Naive thymus-derived CD4-positive, alpha-beta T cell (primary cell): ENCODE results near the gene CCDC170. TPM values are rescaled to one million over a fixed set of nuclear protein-coding genes. Genes with fewer than 3 reads are reported as not detected.
"Not testable (repeated sequence)": the region's sequence is repeated elsewhere in the genome, so short reads cannot be mapped to it uniquely, and the experiment has no call there.

Experiments used
- ATAC-seq: fragments of 150-1000 bp; cut with Tn5 transposase; 2 replicates; pipeline ENCODE4 v1.10.0; 2021; ENCODE audit warnings: mild to moderate bottlenecking, moderate library complexity
- CTCF ChIA-PET: fragments of 350-600 bp; sonication (Branson Sonifier 250); formaldehyde crosslinking; loops from one replicate; lab custom pipeline; 2021; ENCODE audit warnings: antibody characterized with exemption; lab: Charles Lee
- POLR2A ChIA-PET: fragments of 350-600 bp; sonication (Branson Sonifier 250); formaldehyde crosslinking; loops from one replicate; lab custom pipeline; 2021; ENCODE audit warnings: antibody characterized with exemption, inconsistent platforms; lab: Charles Lee
- DNase-seq, 9 donors: peaks; one replicate each; pipeline versions ENCODE4 v3.0.0 to v3.0.0-alpha.2; 2020 to 2022; ENCODE audit warnings: mixed read lengths in 1 of 9
- H3K27ac ChIP-seq: one replicate; pipeline ENCODE4 v1.7.0; 2013; ENCODE audit warnings: mild to moderate bottlenecking, low read depth, low read length, moderate library complexity
- H3K27me3 ChIP-seq, 2 donors: one replicate each; pipeline ENCODE4 v1.7.0; 2013; ENCODE audit warnings: low read length in 2 of 2, mild to moderate bottlenecking in 2 of 2, moderate library complexity in 2 of 2; ENCODE audit not compliant: control insufficient read depth in 2 of 2, insufficient read depth in 2 of 2
- H3K36me3 ChIP-seq, 3 experiments: 1 replicate in 2 of 3; 2 replicates in 1 of 3; pipeline ENCODE4 v1.7.0; 2013; ENCODE audit warnings: low read length in 3 of 3, mild to moderate bottlenecking in 3 of 3, moderate library complexity in 1 of 3; ENCODE audit not compliant: insufficient read depth in 3 of 3, control insufficient read depth in 2 of 3
- H3K4me1 ChIP-seq, 2 donors: one replicate each; pipeline ENCODE4 v1.7.0; 2013; ENCODE audit warnings: low read length in 2 of 2, mild to moderate bottlenecking in 2 of 2, moderate library complexity in 1 of 2; ENCODE audit not compliant: control insufficient read depth in 2 of 2, insufficient read depth in 2 of 2
- H3K4me3 ChIP-seq: 2 replicates; pipeline ENCODE4 v1.7.0; 2013; ENCODE audit warnings: mild to moderate bottlenecking, low read length
- H3K9me3 ChIP-seq, 3 experiments: 1 replicate in 2 of 3; 2 replicates in 1 of 3; pipeline ENCODE4 v1.7.0; 2013; ENCODE audit warnings: low read length in 3 of 3; ENCODE audit not compliant: control insufficient read depth in 2 of 3
- H3K27ac Mint-ChIP-seq, 9 donors: one replicate each; pipeline ENCODE4 v1.8.0; 2020 to 2022; ENCODE audit warnings: mixed read lengths in 9 of 9, mild to moderate bottlenecking in 8 of 9, moderate library complexity in 5 of 9, inconsistent platforms in 2 of 9
- H3K27me3 Mint-ChIP-seq, 5 donors: one replicate each; pipeline ENCODE4 v1.8.0; 2021 to 2022; ENCODE audit warnings: mixed read lengths in 5 of 5, mild to moderate bottlenecking in 1 of 5
- H3K36me3 Mint-ChIP-seq, 5 donors: one replicate each; pipeline ENCODE4 v1.8.0; 2020 to 2022; ENCODE audit warnings: mixed read lengths in 5 of 5, mild to moderate bottlenecking in 3 of 5, inconsistent platforms in 1 of 5
- H3K4me1 Mint-ChIP-seq, 7 donors: one replicate each; pipeline ENCODE4 v1.8.0; 2020 to 2022; ENCODE audit warnings: mixed read lengths in 7 of 7, mild to moderate bottlenecking in 3 of 7, inconsistent platforms in 1 of 7
- H3K4me3 Mint-ChIP-seq, 10 donors: one replicate each; pipeline ENCODE4 v1.8.0; 2020 to 2022; ENCODE audit warnings: mild to moderate bottlenecking in 10 of 10, mixed read lengths in 10 of 10, moderate library complexity in 6 of 10, inconsistent platforms in 2 of 10
- H3K9me3 Mint-ChIP-seq, 11 donors: one replicate each; pipeline ENCODE4 v1.8.0; 2020 to 2022; ENCODE audit warnings: mixed read lengths in 11 of 11, mild to moderate bottlenecking in 4 of 11, inconsistent platforms in 1 of 11, moderate library complexity in 1 of 11
- intact Hi-C, 2 donors: fragments of 100-400 bp; cut with micrococcal nuclease; formaldehyde crosslinking; loops; one replicate each; pipeline ENCODE4 v1.15.1; 2023
- polyA plus RNA-seq, 2 donors: library from polyadenylated mRNA; unstranded; fragments of 300-500 nt; fragmentation: Illumina TruSeq; gene quantifications; one replicate each; pipeline ENCODE4 v1.2.3, GENCODE V29; 2021
- total RNA-seq, 6 experiments: library from RNA in 5 of 6; stranded (reverse) in 5 of 6; gene quantifications; 1 replicate in 5 of 6; 2 replicates in 1 of 6; pipeline ENCODE4 v1.2.3 and lab custom pipeline; 2021 to 2026

Gene CCDC170, protein sequence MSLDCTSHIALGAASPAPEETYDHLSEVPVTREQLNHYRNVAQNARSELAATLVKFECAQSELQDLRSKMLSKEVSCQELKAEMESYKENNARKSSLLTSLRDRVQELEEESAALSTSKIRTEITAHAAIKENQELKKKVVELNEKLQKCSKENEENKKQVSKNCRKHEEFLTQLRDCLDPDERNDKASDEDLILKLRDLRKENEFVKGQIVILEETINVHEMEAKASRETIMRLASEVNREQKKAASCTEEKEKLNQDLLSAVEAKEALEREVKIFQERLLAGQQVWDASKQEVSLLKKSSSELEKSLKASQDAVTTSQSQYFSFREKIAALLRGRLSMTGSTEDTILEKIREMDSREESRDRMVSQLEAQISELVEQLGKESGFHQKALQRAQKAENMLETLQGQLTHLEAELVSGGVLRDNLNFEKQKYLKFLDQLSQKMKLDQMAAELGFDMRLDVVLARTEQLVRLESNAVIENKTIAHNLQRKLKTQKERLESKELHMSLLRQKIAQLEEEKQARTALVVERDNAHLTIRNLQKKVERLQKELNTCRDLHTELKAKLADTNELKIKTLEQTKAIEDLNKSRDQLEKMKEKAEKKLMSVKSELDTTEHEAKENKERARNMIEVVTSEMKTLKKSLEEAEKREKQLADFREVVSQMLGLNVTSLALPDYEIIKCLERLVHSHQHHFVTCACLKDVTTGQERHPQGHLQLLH
- total RNA-seq (under 1 TPM in 2 of 5 experiments, not detected in 3; 0.56 TPM), polyA plus RNA-seq (not detected), total RNA-seq (lab: John Stamatoyannopoulos, UW) (not detected)

DNA sequence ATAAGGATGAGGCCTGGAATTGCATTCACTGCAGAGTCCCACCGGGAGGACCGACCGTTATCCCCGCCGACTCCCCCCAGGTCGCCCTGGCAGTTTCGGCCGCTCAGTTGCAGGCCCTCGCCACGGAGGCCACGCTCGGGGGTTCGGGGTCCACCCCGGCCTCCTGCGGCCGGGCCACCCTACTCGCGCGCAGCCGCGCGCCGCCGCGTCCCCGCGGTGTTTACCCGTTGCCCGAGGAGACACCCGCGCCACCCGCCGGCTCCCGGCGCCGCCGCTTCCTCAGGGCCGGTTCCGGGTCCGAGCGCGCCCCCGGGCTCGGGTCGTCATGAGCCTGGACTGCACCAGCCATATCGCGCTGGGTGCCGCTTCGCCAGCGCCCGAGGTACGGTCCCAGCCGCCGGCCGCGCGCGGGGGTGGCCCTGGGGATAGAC, at the start of gene CCDC170:
Gene CCDC170 (plus strand): TSS at position 214 of the 431 bp plus-strand sequence. CDS start 112 bp downstream, at position 326.
- DNase-seq = peak in 1 of 9 donors; percentile 31

DNA sequence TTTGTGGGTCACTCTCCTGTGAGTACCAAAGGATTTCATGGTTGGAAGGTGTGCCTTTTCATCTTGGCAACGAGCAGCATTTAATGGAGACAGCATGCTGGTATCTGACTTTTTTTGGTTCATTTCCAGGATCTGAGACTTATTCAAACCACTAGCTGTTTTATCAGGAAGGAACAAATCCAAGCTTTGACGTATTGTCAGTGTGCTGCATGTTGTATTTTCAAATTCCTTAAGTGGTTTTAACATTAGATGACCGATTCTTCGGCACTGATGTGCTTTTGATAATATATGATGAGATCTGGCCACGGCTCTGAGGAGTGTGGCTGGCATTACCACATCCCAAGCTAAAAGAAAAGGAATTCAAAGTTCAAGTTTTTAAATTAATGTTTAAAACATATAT, 48.3 kb upstream of the CCDC170 start:
- no peak for DNase-seq
- Mint-ChIP-seq H3K27me3 (no peaks in the 10 kb centered on the region), H3K4me3 (no peak overlapping the region), H3K36me3 (peaks cover 0 to 19% (median 6%) of the 10 kb centered on the region in 5 donors), H3K9me3 (no peaks in the 10 kb centered on the region), H3K27ac (no peak overlapping the region), H3K4me1 (peaks cover 19 to 70% (median 48%) of the 10 kb centered on the region in 7 donors)
- peaks cover 6 to 8% of the 10 kb centered on the region in 2 donors for H3K4me1 ChIP-seq
- CTCF ChIA-PET = interaction anchor here (0.8 kb wide), 2 partner anchors 9 to 28 kb away, joined by 3 read pairs; no protein-coding TSS in a partner anchor
- no peak overlapping the region for H3K27ac ChIP-seq
- POLR2A ChIA-PET = interaction anchor here (0.6 kb wide), 1 partner anchor 56 kb away, joined by 3 read pairs; no protein-coding TSS in a partner anchor
- intact Hi-C loops = loop anchor here in 1 of 2 donors (10.0 kb wide), 1 partner anchor 679 kb away; no protein-coding TSS in a partner anchor
- no peak overlapping the region for H3K4me3 ChIP-seq
- H3K9me3 ChIP-seq = no peaks in the 10 kb centered on the region
- no peaks in the 10 kb centered on the region for H3K27me3 ChIP-seq
- ATAC-seq = no peak
- peaks cover 0 to 4% (median 0%) of the 10 kb centered on the region in 3 experiments for H3K36me3 ChIP-seq

More for the DNA sequence above, at the start of gene CCDC170:
- peaks cover 0 to 5% (median 0%) of the 10 kb centered on the region in 5 donors for H3K36me3 Mint-ChIP-seq
- H3K4me3 Mint-ChIP-seq = peak within 1 kb of the TSS; percentile 42 to 78 (median 68)
- Histone ChIP-seq H3K27ac (no peak within 1 kb of the TSS), H3K4me3 (no peak within 1 kb of the TSS), H3K4me1 (no peaks in the 10 kb centered on the region), H3K9me3 (no peaks in the 10 kb centered on the region), H3K36me3 (no peaks in the 10 kb centered on the region), H3K27me3 (peaks cover 4 to 20% of the 10 kb centered on the region in 2 donors)
- intact Hi-C loops = no loop called here
- H3K27me3 Mint-ChIP-seq = peaks cover 40 to 75% (median 50%) of the 10 kb centered on the region in 5 donors
- H3K9me3 Mint-ChIP-seq = no peaks in the 10 kb centered on the region
- ChIA-PET POLR2A (no interaction called here), CTCF (no interaction called here)
- H3K27ac Mint-ChIP-seq = peak within 1 kb of the TSS in 1 of 9 donors; percentile 38
- peak; percentile 67 for ATAC-seq
- H3K4me1 Mint-ChIP-seq = peaks cover 13 to 19% (median 14%) of the 10 kb centered on the region in 7 donors

DNA sequence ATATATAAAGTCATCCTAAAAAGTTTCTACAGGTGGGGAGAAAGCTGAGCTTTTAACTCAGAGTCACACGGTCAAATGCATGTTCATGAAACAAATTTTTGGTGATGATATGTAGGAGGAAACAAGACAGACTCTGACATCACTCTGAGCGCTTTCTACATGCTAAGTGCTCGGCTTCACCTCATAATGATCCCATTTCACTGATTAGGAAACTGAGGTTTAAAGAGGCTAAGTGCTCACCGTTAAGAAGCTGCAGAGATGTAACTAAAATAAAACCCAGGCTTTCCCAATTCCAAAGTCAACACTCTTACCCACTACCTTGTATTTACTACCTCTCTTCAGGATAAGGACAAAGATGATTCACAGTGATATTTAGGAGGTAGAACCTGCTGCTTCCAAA, 46.6 kb upstream of the CCDC170 start:
- Histone ChIP-seq H3K36me3 (peaks cover 0 to 4% (median 0%) of the 10 kb centered on the region in 3 experiments), H3K9me3 (no peaks in the 10 kb centered on the region), H3K4me1 (peaks cover 4 to 7% of the 10 kb centered on the region in 2 donors), H3K27me3 (no peaks in the 10 kb centered on the region), H3K27ac (no peak overlapping the region), H3K4me3 (no peak overlapping the region)
- intact Hi-C loops = loop anchor here in 1 of 2 donors (10.0 kb wide), 1 partner anchor 678 kb away; no protein-coding TSS in a partner anchor
- Mint-ChIP-seq H3K27ac (peak overlapping the region in 4 of 9 donors; percentile 9 to 56 (median 17)), H3K9me3 (peaks cover 0 to 4% (median 0%) of the 10 kb centered on the region in 11 donors), H3K4me3 (no peak overlapping the region), H3K4me1 (peaks cover 25 to 67% (median 45%) of the 10 kb centered on the region in 7 donors), H3K36me3 (peaks cover 0 to 15% (median 12%) of the 10 kb centered on the region in 5 donors), H3K27me3 (peaks cover 0 to 3% (median 0%) of the 10 kb centered on the region in 5 donors)
- POLR2A ChIA-PET = interaction anchor here (0.6 kb wide), 1 partner anchor 29 kb away, joined by 8 read pairs; no protein-coding TSS in a partner anchor
- DNase-seq = no peak
- CTCF ChIA-PET = no interaction called here
- no peak for ATAC-seq

DNA sequence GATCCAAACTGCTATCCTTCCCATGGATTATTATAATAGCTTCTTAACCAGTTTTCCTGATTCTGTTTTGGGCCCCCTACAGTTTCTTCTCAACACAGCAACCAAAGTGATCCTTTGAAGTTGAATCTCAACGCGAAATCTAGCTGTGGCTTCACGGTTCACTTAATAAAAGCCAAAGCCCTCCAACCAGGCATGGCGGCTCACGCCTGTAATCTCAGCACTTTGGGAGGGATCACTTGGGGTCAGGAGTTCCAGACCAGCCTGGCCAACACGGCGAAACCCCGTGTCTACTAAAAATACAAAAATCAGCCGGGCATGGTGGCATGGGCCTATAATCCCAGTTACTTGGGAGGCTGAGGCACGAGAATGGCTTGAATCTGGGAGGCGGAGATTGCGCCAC, 45.2 kb upstream of the CCDC170 start:
- ChIA-PET CTCF (no interaction called here), POLR2A (interaction anchor here (0.7 kb wide), 1 partner anchor 862 kb away, joined by 3 read pairs; no protein-coding TSS in a partner anchor)
- intact Hi-C loops = loop anchor here in 1 of 2 donors (10.0 kb wide), 1 partner anchor 676 kb away; no protein-coding TSS in a partner anchor
- Histone ChIP-seq H3K27ac (no peak overlapping the region), H3K4me3 (no peak overlapping the region), H3K27me3 (no peaks in the 10 kb centered on the region), H3K4me1 (peaks cover 5 to 16% of the 10 kb centered on the region in 2 donors), H3K36me3 (peaks cover 0 to 9% (median 0%) of the 10 kb centered on the region in 3 experiments), H3K9me3 (no peaks in the 10 kb centered on the region)
- Mint-ChIP-seq H3K9me3 (peaks cover 0 to 6% (median 0%) of the 10 kb centered on the region in 11 donors), H3K4me1 (peaks cover 23 to 71% (median 42%) of the 10 kb centered on the region in 7 donors), H3K36me3 (peaks cover 0 to 14% (median 10%) of the 10 kb centered on the region in 5 donors), H3K4me3 (no peak overlapping the region), H3K27ac (peak overlapping the region in 1 of 9 donors; percentile 8), H3K27me3 (peaks cover 0 to 5% (median 0%) of the 10 kb centered on the region in 5 donors)
- ATAC-seq = no peak
- no peak for DNase-seq

DNA sequence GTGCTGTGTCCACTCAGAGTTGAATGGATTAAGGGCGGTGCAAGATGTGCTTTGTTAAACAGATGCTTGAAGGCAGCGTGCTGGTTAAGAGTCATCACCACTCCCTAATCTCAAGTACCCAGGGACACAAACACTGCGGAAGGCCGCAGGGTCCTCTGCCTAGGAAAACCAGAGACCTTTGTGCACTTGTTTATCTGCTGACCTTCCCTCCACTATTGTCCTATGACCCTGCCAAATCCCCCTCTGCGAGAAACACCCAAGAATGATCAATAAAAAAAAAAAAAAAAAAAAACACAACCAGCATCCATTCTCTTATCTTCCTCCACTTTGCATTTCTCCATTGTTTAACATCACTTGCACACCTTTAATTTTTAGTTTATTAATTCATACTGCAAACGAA, 42.9 kb upstream of the CCDC170 start:
- H3K27me3 Mint-ChIP-seq, H3K9me3 ChIP-seq, DNase-seq, H3K9me3 Mint-ChIP-seq, H3K27me3 ChIP-seq, H3K36me3 ChIP-seq, ATAC-seq, H3K36me3 Mint-ChIP-seq: not testable (repeated sequence)
- intact Hi-C loops = loop anchor here (5.0 to 10.0 kb wide), 6 partner anchors 241 to 1884 kb away; partner anchors contain the start of genes GINM1 (in 1 of the 2) and MTRF1L (in 1 of the 2)
- Mint-ChIP-seq H3K4me3 (peak overlapping the region; percentile 90 to 98 (median 96)), H3K4me1 (peaks cover 28 to 68% (median 49%) of the 10 kb centered on the region in 7 donors), H3K27ac (peak overlapping the region in 7 of 9 donors; percentile 83 to 98 (median 92))
- peak overlapping the region; percentile 90 for H3K4me3 ChIP-seq
- CTCF ChIA-PET = interaction anchor here (1.1 to 1.5 kb wide), 3 partner anchors 38 to 127 kb away, joined by 3 to 4 read pairs (median 4); no protein-coding TSS in a partner anchor
- H3K27ac ChIP-seq = peak overlapping the region; percentile 86
- POLR2A ChIA-PET = interaction anchor here (0.7 to 3.8 kb wide), 5 partner anchors 10 to 734 kb away, joined by 4 to 50 read pairs (median 5); partner anchors contain the start of gene ZBTB2
- H3K4me1 ChIP-seq = peaks cover 15 to 20% of the 10 kb centered on the region in 2 donors
